Measurements from ENCODE around the gene EEF1A2. TPM values are rescaled to one million over a fixed set of nuclear protein-coding genes. Genes with fewer than 3 reads are reported as not detected.

EEF1A2 gene
- total RNA-seq, 1 experiment from 2014 or later, result 26.0 TPM

GRCh38 chr20:63538204-63539091 is 39.6 kb upstream of the EEF1A2 start:
- ATAC-seq (peak; percentile 31), DNase-seq (ENCODE audit: low spot score) (peak; percentile 62)
- H3K27ac Mint-ChIP-seq, result no peak overlapping the region
- CTCF ChIA-PET, result interaction anchor here (0.6 to 5.0 kb wide), 85 partner anchors 8 to 754 kb away, joined by 3 to 81 read pairs (median 4); partner anchors contain the start of genes ARFRP1, GMEB2, HELZ2 and PPDPF
- H3K4me3 Mint-ChIP-seq, result peak overlapping the region; percentile 49; the same call in 1 of the 2 replicates
- H3K4me1 Mint-ChIP-seq, result 0 out of 2 replicates have a peak, but pooled peaks cover 2% of the 10 kb centered on the region
- no peaks in the 10 kb centered on the region for H3K9me3 Mint-ChIP-seq
- no peaks in the 10 kb centered on the region for H3K27me3 Mint-ChIP-seq (ENCODE audit: low read depth)
- POLR2A ChIA-PET, result interaction anchor here (1.4 kb wide), 2 partner anchors 14 to 317 kb away, joined by 3 to 4 read pairs; no protein-coding TSS in a partner anchor
- no peaks in the 10 kb centered on the region for H3K36me3 Mint-ChIP-seq
- TF ChIP-seq TP53 (CRISPR knock-in tag; IDR thresholded peaks at IDR 0.05) (no peak), CTCF (IDR thresholded peaks at IDR 0.05) (peak; percentile 20; the same call in 1 of the 2 replicates), ARID4B (CRISPR knock-in tag; IDR thresholded peaks at IDR 0.05; ENCODE audit: borderline replicate concordance) (no peak), ELF4 (CRISPR knock-in tag; IDR thresholded peaks at IDR 0.05; ENCODE audit: low read depth) (no peak)

GRCh38 chr20:63537525-63538203 is 38.8 kb upstream of the EEF1A2 start:
- Mint-ChIP-seq H3K4me3 (peak overlapping the region; percentile 49), H3K27me3 (ENCODE audit: low read depth) (no peaks in the 10 kb centered on the region), H3K4me1 (0 out of 2 replicates have a peak, but pooled peaks cover 2% of the 10 kb centered on the region), H3K27ac (no peak overlapping the region), H3K36me3 (no peaks in the 10 kb centered on the region), H3K9me3 (no peaks in the 10 kb centered on the region)
- POLR2A ChIA-PET, result interaction anchor here (1.4 kb wide), 2 partner anchors 15 to 318 kb away, joined by 3 to 4 read pairs; no protein-coding TSS in a partner anchor
- ATAC-seq, result peak; percentile 84
- CTCF ChIA-PET, result interaction anchor here (0.6 to 5.0 kb wide), 76 partner anchors 8 to 754 kb away, joined by 3 to 81 read pairs (median 5); partner anchors contain the start of genes ARFRP1, GMEB2, HELZ2 and PPDPF
- peak; percentile 87 for DNase-seq (ENCODE audit: low spot score)
- TF ChIP-seq MXD4 (CRISPR knock-in tag; IDR thresholded peaks at IDR 0.05; ENCODE audit: borderline replicate concordance) (no peak), TCF7 (CRISPR knock-in tag; IDR thresholded peaks at IDR 0.05; ENCODE audit: low read depth) (no peak), NFYB (CRISPR knock-in tag; conservative IDR thresholded peaks at IDR 0.05; ENCODE audit: low read depth) (no peak), GABPB1 (CRISPR knock-in tag; IDR thresholded peaks at IDR 0.05) (peak; percentile 35; the same call in 1 of the 2 replicates), ZNF512 (CRISPR knock-in tag; IDR thresholded peaks at IDR 0.05; ENCODE audit: borderline replicate concordance) (no peak), JAZF1 (CRISPR knock-in tag; IDR thresholded peaks at IDR 0.05) (no peak), PRRX2 (CRISPR knock-in tag; IDR thresholded peaks at IDR 0.05) (no peak), CTCF (IDR thresholded peaks at IDR 0.05) (peak; percentile 93), SMAD3 (CRISPR knock-in tag; IDR thresholded peaks at IDR 0.05; ENCODE audit: borderline replicate concordance) (no peak), TEAD4 (CRISPR knock-in tag; IDR thresholded peaks at IDR 0.05) (no peak), ATF6 (CRISPR knock-in tag; IDR thresholded peaks at IDR 0.05) (no peak), AR (CRISPR knock-in tag; IDR thresholded peaks at IDR 0.05) (no peak)

Measured in WTC11 (cell line).